HG02981 (cell line): ENCODE data around the gene SLC9A9.
A peak's percentile ranks its signal among the peaks of the same experiment; 100 is the strongest.

Experiments
- ATAC-seq: cut with Tn5 transposase; IDR thresholded peaks from one replicate; pipeline ENCODE4 v1.9.1; 2021; ENCODE audit warnings: mild to moderate bottlenecking, moderate library complexity; ENCODE audit not compliant: unreplicated experiment

Gene SLC9A9

DNA sequence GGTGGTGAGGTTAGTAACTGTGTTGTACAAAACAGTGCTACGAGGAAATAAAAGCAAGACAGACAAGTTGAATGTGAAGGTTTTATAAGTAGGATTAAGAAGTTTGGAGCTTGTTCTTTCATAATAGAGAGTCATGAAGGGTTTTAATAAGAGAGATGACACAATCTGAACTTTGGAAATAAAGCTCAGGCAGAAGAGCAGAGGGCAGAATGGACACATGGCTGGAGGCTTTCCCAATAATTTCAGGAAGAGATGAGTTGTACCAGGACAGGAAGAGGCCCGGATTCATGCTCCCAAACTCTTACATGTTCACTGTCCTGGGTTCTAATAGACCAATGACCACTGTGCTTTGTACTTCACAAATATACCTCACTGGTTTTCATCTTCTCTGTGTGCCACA is 194.8 kb downstream of the SLC9A9 start:
- no peak for ATAC-seq

DNA sequence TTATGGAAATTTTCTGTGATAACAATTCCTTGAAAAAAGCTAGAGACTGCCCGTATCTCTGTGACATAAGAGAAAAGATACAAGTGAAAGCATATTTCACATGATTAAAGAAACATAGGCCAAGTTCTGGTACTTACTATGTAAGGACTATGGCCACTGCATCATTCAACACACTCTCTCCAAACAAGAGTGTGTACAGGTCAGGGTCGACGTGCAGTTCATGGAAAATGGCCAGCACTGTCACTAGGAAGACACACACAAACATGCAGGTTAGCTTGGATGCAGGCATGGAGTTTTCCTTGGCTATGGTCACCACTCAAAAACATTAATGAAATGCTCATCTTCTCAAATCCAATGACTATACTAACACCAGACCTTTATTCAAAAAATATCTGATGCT is 196.2 kb downstream of the SLC9A9 start:
- no peak for ATAC-seq

DNA sequence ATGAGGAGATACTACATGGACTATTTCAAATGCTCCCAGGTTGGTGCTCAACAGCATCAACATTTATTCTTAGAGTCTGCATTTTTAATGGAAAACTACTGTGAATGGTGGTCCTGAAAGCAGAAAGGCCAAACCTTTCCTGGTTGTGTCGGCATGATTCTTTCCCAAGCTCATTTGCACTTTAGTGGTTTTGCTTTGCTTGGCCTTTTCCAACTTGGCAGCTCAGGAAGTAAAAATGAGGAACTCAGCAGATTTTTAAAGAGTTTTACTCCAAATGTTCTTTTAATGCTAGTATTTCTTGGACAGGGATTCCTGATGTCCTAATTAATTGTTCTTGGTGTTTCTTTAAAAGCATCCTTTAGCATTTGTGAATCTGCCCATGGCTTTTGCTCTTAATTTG is 197.4 kb downstream of the SLC9A9 start:
- ATAC-seq: no peak

GRCh38 chr3:143650120-143650519 is 198.1 kb downstream of the SLC9A9 start:
- no peak for ATAC-seq

DNA sequence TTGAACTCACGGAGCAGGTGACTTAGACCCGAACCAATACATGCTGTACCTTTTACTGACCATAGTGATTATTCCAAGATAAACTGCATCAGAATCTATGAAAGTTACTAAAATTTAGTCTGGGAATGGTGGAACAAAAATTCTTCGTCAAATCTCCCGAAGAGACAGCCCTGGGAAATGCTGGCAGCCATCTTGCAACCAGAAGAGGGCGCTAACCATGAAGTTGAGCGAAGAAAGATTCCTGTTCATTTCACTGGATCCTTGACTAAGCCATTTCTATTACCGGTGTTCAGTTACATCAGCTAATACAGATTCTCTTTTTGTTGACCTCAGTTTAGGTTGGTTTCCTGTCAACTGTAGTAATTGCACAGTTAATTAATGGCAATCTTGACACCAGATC is 199.6 kb downstream of the SLC9A9 start:
- no peak for ATAC-seq

DNA sequence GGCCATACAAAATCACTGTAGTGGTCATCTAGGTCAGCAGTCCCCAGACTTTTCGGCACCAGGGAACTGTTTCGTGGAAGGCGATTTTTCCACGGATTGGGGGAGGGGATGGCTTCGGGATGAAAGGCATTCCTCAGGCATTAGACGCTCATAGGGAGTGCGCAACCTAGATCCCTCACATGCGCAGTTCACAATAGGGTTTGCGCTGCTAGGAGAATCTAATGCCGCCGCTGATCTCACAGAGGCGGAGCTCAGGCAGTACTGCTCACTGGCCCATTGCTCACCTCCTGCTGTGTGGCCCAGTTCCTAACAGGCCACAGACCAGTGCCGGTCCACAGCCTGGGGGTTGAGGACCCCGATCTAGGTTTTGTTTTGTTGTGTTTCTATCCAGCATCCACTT is 200.1 kb downstream of the SLC9A9 start:
- ATAC-seq: no peak

DNA sequence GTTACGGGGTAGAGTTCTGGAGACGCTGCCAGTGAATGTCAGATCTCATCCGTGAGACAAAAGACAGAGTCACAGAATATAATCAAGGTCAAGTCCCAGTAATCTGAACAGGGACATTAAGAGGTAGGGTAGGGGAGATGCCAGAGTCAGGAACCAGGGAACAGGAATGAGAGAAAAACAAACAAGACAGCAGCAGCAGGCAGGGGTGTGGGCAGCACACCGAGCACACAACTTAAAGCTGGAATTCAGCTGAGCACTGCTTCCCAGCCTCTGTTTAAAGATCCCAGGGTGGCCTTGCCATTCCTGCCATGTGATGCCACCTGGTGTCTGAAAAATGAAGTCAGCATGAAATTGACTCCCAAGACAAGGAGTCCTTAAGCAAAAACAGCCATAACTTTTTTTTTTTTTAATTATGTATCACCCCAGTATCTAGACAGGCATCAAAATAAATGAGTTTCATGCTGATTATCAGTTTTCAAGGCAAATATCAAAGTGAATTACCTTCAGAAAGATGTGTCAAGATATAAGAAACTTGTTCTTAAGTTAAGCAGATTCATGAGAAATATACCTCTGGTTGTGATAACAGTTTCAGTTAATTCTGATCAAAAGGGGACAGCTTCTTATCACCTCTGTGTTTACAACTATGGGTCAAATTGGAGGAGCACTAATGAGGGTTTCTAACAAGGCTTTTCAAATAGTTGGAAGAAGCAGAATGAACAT is 203.7 kb downstream of the SLC9A9 start:
- ATAC-seq: no peak

DNA sequence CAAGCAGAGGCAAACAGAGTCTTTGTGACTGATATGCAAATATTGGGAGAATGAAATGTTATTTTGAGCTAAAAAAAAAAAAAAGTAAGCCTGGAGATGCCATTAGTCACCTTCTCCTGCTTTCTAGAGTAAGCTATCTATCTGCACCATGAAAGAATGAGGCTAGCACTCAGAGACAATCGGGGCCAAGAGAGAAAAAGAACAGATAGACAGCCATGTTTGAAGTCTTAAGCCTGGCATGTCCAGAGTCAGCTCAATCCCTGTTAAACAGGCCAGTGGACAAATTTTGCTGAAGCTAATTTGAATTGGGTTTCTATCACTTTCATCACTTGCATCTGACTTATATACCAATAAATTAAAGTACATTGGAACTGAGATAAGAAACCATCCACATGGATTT is 204.4 kb downstream of the SLC9A9 start:
- ATAC-seq: no peak

GRCh38 chr3:143640774-143641173 is 207.5 kb downstream of the SLC9A9 start:
- ATAC-seq: no peak

DNA sequence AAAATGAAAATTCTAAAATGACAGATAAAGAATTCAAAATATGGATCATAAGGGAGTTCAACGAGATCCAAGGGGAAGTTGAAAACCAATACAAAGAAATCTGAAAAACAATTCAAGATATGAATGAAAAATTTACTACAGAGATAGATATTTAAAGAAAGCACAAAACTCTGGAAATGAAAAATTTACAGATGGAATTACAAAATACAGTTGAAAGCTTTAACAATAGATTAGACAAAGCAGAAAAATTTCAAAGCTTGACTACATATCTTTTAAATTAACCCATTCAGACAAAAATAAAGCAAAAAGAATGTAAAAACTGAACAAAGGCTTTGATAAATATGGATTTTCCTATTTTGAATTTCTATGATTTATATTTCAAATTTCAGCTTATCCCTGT is 211.1 kb downstream of the SLC9A9 start:
- no peak for ATAC-seq

DNA sequence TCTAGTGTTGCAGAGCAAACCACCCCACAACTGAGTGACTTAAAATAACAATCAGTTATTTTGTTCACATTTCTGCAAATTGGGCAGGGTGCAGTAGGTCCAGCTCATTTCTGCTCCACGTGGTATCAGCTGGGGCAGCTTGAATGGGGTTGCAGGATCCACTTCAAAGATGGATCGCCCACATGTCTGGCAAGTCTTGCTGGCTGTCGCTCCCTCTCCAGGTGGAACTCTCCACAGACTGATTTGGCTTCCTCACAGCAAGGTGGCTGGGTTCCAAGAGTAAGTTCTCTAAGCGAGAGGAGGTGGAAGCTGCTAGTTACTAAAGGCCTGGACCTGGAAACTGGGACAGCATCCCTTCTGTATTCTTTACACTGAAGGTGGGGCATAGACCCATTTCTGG is 213.3 kb downstream of the SLC9A9 start:
- no peak for ATAC-seq

DNA sequence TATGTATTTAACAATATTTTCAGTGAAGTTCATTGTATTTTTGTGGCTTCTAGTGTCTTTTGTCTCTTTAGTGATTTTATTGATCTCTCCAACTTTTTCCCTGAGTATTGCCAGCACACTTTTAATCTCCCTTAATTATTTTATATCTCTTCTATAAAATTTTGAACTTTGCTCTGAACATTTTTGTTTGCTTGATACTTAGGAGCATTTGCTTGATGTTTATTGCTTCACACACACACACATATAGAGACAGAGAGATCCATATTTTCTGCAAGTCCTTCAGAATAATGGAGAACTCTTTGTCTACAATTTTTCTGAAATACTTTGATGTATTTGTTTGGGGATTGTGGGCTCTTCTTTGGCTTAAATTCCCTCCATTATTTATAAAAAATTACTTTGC is 213.8 kb downstream of the SLC9A9 start:
- no peak for ATAC-seq

DNA sequence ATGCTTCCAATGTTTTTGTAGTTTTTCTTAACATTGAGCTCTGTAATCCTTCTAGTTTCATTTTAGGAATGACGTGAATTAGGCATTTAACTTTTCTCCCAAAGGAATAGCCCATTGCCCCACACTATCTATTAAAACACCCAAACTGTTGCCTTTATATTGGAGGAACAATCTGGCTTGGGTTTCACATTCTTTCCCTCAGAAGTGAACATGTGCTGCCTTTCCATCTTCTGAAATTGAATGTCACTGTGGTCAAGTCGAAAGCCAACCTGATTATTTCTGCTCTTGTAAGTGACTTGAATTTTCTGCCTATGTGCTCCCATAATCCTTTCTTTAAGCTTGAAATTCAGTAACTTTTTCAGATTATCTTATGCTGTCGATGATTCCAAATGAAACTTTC is 214.5 kb downstream of the SLC9A9 start:
- no peak for ATAC-seq

DNA sequence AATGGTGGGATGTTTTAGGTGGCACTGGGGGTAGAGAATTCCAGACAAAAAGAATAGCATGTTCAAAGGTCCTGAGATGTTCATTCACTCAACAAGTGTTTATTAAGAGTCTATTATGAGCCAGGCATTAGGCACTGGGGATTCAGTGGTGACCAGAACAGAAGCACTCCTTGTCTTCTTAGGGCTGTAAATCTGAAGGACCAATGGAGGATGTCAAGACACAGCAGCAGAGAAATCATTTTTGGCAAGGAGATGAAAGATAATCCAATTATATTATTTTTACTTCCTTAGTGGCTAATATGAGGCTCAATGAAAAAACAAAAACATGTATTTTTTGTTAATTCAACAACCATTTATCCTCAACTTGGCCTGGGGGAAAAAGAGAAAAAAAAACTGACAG is 218.5 kb downstream of the SLC9A9 start:
- ATAC-seq: no peak

DNA sequence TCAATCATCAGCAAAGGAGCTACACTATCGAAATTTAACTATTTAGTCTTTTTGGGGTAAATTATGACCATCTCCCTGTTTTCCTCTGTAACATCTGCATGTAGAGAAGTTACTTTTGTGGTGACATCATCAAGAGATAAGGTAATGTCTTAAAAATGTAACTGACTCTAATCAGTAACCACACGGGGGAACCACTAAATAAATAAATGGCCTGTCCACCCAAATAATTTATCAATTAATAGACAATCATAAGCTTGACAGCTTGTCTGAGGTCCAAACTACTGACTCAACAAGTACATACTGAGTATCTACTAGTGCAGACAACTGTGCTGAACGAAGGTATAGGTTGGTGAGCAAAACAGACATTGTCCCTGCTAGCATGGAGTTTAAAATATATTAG is 219.3 kb downstream of the SLC9A9 start:
- ATAC-seq: no peak

GRCh38 chr3:143627336-143627735 is 220.9 kb downstream of the SLC9A9 start:
- ATAC-seq: no peak

GRCh38 chr3:143619231-143619630 is 229.0 kb downstream of the SLC9A9 start:
- ATAC-seq: no peak

DNA sequence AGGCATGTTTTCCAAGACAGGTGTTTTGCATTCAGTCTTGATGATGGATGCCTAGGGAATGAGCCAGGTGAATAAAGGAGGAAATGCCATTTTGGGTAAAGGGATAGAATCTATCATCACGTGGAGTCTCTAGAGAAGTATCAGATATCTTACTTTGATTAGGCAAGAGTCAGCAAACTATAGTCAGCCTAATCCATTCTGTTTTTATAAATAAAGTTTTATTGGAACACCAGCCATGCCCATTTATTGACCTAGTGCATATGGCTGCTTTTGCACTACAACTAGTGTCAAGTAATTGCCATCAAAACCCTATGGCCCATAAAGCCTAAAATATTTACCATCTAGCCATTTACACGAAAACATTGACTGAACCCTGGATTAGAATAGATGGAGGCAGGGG is 231.2 kb downstream of the SLC9A9 start:
- no peak for ATAC-seq

DNA sequence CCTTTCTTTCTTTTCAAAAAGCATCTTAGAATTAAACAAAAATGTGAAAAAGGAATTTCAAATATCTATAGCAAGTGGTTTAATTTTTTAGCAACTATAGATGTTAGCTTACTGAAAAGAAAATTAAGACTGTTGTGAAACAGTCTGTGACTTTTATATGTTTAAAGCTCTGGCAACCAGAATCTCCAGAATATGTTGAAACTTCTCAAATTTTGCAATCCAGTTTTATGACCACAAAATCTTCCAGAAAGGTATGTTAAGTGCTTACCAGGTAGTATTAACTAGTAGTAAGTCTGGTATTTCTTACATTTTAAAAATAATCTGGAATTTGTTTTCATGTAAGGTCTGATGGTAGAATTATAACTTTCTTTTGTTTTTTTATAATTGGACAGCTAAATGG is 235.0 kb downstream of the SLC9A9 start:
- no peak for ATAC-seq

- ATAC-seq: no peak
These were observed 235.7 kb downstream of the SLC9A9 start for GRCh38 chr3:143612541-143612940.

- ATAC-seq: no peak
These were observed 239.3 kb downstream of the SLC9A9 start for GRCh38 chr3:143608966-143609365.

DNA sequence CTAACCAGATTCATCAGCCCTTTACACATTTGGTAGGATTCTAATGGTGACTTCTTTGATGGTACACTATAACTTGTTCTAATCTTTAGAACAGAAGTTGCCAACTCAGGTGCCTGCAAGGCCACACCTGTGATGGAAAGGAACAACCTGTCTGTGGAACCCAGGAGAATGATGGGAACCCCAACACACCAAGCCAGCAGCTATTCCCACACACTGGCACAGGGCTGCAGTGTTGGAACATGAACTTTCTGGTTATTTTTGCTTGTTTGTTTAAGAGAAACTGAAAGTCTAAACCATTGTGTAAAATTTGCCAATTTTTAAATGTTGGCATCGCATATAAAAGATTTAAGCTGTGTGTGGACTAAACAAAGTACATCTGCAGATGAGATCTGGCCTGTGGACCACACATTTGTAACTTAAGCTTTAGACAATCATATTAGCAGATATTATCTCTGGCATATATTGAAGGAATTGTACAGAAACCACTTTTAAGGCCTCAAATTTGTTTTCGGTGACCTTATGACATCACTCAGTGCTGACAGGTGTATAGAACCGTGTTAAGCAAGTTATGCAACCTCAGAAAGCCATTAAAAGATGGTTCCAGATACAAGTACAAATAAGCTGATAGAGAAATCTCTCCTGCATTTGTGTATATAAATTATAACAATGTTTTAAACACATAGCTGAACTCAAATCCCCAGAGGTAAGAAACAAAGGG is 242.9 kb downstream of the SLC9A9 start:
- ATAC-seq: peak; percentile 29
